ENCODE measurements around the gene TTC33.

DNA sequence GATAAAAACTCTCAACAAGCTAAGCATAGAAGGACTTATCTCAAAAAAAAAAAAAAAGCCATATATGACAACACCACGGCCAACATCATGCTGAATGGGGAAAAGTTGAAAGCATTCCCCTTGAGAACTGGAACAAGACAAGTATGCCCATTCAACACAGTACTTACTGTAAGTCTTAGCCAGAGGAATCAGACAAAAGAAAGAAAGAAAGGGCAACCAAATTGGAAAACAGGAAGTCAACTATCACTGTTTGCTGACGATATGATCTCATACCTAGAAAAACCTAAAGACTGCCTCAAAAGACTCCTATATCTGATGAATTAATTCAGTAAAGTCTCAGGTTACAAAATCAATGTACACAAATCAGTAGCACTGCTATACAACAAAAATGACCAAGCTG is 100.6 kb downstream of the TTC33 start:
- TF ChIP-seq, protein P1, sequence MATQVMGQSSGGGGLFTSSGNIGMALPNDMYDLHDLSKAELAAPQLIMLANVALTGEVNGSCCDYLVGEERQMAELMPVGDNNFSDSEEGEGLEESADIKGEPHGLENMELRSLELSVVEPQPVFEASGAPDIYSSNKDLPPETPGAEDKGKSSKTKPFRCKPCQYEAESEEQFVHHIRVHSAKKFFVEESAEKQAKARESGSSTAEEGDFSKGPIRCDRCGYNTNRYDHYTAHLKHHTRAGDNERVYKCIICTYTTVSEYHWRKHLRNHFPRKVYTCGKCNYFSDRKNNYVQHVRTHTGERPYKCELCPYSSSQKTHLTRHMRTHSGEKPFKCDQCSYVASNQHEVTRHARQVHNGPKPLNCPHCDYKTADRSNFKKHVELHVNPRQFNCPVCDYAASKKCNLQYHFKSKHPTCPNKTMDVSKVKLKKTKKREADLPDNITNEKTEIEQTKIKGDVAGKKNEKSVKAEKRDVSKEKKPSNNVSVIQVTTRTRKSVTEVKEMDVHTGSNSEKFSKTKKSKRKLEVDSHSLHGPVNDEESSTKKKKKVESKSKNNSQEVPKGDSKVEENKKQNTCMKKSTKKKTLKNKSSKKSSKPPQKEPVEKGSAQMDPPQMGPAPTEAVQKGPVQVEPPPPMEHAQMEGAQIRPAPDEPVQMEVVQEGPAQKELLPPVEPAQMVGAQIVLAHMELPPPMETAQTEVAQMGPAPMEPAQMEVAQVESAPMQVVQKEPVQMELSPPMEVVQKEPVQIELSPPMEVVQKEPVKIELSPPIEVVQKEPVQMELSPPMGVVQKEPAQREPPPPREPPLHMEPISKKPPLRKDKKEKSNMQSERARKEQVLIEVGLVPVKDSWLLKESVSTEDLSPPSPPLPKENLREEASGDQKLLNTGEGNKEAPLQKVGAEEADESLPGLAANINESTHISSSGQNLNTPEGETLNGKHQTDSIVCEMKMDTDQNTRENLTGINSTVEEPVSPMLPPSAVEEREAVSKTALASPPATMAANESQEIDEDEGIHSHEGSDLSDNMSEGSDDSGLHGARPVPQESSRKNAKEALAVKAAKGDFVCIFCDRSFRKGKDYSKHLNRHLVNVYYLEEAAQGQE (IDR thresholded peaks at IDR 0.05; ENCODE audit: insufficient read depth in 1 of 2, low read depth in 2 of 2, low read length in 2 of 2): no peak
- TF ChIP-seq POLR2AphosphoS5 (IDR thresholded peaks at IDR 0.05; ENCODE audit: low read depth, low read length) (no peak), SIN3A (IDR thresholded peaks at IDR 0.05; ENCODE audit: borderline replicate concordance, insufficient read depth, low read length) (no peak)
